ENCODE measurements around the gene GDF2.

The GDF2 gene

DNA sequence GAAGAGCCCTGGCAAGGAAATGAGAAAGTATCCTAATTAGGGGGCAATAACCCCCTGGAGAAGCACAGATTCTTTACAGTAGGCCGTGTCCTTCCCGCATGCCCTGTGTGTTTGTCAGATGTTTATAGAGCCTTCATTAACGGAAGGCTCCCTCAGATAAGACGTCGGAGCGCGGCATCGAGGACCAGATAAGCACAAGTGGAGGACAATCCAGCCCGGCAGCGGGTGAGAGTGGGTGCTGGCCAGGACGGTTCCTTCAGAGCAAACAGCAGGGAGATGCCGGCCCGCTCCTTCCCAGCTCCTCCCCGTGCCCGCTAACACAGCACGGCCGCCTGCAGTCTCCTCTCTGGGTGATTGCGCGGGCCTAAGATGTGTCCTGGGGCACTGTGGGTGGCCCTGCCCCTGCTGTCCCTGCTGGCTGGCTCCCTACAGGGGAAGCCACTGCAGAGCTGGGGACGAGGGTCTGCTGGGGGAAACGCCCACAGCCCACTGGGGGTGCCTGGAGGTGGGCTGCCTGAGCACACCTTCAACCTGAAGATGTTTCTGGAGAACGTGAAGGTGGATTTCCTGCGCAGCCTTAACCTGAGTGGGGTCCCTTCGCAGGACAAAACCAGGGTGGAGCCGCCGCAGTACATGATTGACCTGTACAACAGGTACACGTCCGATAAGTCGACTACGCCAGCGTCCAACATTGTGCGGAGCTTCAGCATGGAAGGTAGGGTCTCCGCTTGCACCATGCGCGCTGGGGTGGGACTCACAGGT is at the start of gene GDF2:
GDF2 (plus strand) TSS at position 155 of the 762 bp plus-strand sequence; CDS start at position 370, 215 bp downstream.
- no peak for DNase-seq (ENCODE audit: low spot score)

DNA sequence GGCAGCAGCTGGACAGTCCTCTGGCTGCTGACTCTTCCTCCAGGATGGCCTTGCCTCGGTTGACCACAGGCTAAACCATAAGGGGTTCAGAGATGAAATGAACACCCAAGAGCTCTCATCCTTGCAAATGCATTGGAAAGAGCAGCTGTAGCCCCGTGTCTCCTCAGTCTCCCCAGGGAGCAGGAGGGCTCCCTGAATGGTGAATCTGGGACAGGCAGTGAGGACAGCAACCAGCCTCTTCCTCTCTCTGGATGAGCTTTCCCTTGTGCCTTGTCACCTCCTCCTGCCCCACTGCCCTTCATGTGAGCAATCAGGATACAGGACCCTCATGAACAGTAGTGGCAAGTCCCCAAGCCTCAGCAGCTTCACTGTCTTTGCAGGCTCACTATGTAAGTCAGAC is 46.2 kb upstream of the GDF2 start:
- no peak for DNase-seq (ENCODE audit: low spot score)

- DNase-seq (ENCODE audit: low spot score), result no peak
These were observed 45.5 kb upstream of the GDF2 start for GRCh38 chr10:47276576-47277351.

DNA sequence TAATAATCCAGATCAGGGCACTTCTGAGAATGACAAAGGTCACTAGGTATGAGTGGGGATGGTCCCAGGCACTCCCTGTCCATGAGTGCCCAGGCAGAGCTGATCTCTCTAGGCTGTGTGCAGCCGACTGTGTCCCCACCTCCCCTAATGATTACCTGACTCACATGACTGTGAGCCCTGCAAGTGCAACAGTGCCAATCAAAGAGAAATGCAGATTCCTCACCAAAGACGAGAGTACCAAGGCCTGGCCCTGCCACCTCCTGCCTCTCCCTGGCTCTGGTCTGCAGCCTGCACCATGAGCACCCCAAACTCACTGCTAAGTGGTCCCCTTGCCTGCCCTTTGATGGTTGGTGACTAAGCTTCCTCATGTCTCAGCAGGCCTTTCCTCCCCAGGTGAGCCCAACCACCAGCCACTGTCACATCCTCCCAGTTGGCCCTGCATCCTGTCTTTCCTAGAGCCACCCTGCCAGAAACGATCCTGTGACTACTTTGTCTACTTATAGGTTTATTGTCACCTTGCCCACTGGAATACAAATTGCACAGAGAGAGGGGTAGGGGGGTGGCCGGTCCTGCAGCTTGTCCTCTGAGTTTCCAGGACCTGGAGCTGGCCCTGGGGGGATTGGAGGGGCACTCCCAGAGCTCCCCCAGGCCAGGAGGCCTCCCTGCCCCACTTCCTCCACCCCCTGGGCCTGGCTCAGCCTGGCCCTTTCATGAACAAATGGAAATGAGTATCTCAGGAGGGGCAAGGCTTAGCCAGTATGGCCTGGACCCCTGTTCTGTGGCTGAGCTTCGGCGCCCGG is 44.7 kb upstream of the GDF2 start:
- DNase-seq (ENCODE audit: low spot score), result no peak

DNA sequence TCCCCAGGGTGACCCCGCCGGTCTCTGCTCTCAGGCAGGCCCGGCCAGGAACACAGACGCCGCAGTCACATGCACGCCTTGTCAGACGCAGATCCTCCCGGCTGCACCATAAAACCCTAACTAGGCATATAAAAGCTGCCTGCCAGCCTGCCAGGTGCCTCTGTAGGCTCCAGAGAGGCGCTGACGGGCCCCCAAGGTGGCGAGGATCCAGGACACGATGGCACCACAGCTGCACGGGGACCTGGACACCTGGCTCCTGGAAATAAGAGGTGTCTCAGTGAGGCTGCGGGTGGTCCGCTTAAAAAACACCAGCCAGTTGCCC is 44.1 kb upstream of the GDF2 start:
- no peak for DNase-seq (ENCODE audit: low spot score)

DNA sequence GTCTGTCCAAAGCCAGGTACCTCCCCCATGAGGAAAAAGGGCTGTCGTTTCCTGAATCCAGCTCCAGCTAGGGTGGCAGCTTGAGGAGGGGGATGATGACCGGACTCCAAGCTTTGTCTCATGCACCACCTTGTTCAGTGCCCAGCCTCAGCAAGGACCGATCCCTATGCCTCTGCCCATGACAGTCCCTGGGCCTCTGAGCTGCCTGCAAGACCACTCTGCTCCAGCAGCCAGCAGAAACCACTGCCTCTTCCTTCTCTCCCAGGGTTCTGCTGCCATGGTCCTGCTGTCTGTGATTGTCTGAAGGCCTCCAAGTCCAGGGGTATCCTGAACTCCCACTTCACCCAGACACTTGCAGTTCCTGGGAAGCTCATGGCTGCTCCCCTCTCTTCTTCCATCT is 43.5 kb upstream of the GDF2 start:
- DNase-seq (ENCODE audit: low spot score), result no peak

DNA sequence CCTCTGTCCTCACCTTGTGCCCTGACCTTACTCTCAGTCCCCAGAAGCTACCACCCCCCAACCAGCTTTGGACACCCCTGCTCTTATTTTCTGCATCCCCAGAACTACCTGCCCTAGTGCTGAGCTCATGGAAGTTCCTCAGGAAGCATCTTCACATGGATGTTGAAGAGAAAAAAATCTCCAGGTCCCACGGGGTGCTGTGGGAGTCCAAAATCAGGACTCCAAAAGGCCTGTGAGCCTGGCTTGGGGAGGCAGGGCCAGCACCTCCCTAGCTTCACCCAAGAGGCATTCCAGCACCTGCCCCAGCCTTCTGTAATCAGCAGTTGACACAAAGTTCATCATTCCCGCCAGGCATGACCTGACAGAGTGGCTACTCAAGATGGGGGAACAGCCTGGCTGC is 43.0 kb upstream of the GDF2 start:
- DNase-seq (ENCODE audit: low spot score), result no peak

DNA sequence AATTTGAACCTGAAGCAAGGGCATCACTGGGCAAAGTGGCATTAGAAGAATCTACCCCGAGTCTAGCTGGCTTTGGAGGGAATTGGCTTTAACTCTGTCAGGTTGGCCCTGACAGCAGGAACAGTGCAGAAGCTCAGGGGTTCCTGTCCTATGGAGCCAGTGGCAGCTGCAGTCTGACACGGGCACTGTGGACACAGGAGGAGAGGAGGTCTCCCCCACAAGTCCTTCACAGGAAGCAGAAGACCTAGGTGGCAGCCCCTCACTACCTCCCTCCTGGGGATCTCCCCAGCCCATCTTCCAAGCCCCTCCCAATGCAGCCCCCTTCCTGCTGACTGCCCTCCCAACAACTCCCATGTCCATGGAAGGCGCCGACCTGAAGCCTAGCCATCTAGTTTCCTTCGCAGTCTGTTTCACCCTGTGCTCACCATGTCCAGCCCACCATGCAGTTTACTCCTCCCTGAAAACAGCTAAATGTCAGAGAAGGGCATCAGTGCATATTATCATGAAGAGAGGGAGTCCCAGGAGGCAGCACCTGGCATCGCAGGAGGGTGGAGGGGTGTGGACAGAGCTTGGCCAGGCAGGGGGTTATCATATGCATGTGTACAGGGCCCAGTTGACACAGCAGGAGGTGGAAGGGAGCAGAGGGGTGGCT is 40.1 kb upstream of the GDF2 start:
- no peak for DNase-seq (ENCODE audit: low spot score)

DNA sequence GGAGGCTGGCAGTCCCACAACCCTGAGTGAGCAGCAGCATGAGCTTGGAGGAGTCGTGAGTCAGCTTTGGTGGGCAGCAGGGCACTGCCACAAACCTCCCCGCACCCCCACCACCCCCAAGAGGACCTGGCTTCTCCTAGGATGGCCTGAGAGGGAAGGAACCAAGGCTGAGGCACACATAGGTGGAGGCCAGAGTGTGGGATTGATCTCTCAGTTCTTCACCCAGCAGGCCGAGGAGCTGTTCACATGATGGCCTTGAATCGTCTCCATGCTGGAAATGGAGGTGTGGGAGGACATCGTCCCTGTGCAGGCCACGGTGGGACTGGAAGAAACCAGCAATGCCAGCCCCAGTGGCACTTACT is 39.6 kb upstream of the GDF2 start:
- no peak for DNase-seq (ENCODE audit: low spot score)

DNA sequence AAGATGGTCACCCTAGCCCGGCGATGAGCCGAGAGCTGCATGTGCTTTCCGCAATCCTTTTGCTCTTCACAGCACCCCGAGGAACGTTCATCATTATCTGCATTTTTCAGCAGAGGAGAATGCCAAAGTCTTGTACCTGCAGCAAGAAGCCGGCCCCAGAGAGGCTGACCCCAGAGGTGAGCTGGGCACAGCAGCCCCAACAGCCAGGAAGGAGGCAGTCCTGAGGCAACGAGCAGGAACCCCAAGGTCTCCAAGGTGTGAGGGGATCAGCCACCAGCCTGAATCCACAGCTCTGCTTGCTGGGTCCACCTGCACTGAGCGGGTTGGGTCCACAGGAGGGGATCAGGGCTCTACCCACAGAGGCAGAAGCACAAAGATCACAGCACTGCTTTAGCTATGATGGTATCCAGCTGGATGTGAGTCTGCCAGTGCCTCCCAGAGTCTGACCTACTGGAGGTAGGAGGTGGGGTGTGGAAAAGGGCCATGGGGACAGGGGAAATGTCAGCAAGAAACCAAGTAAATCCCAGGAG is 39.1 kb upstream of the GDF2 start:
- DNase-seq (ENCODE audit: low spot score), result no peak

GRCh38 chr10:47283848-47284247 is 38.4 kb upstream of the GDF2 start:
- DNase-seq (ENCODE audit: low spot score), result no peak

GRCh38 chr10:47285381-47286115 is 36.7 kb upstream of the GDF2 start:
- DNase-seq (ENCODE audit: low spot score), result no peak

DNA sequence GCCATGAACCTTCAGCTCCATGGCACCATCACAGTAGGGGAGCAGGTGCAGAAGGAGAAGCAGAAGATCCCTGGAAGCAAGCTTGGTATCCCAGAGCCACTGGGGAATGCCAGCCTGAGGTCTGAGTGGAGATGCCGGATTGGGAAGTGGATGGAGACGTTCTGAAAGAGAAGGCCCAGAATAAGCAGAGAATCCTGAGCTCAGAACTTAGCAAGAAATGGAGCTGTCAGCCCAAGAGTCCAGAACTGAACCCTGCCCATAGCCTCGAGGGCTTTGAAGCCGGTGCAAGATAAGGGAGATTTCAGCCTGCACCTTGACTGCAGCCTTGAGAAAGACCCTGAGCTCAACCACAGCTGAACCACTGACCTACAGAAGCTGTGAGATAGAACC is 36.1 kb upstream of the GDF2 start:
- no peak for DNase-seq (ENCODE audit: low spot score)

- no peak for DNase-seq (ENCODE audit: low spot score)
These were observed 35.5 kb upstream of the GDF2 start for GRCh38 chr10:47286591-47287315.

GRCh38 chr10:47287365-47287802 is 34.9 kb upstream of the GDF2 start:
- no peak for DNase-seq (ENCODE audit: low spot score)

GRCh38 chr10:47287805-47288204 is 34.4 kb upstream of the GDF2 start:
- DNase-seq (ENCODE audit: low spot score), result no peak

- no peak for DNase-seq (ENCODE audit: low spot score)
These were observed 34.0 kb upstream of the GDF2 start for GRCh38 chr10:47288236-47288635.

DNA sequence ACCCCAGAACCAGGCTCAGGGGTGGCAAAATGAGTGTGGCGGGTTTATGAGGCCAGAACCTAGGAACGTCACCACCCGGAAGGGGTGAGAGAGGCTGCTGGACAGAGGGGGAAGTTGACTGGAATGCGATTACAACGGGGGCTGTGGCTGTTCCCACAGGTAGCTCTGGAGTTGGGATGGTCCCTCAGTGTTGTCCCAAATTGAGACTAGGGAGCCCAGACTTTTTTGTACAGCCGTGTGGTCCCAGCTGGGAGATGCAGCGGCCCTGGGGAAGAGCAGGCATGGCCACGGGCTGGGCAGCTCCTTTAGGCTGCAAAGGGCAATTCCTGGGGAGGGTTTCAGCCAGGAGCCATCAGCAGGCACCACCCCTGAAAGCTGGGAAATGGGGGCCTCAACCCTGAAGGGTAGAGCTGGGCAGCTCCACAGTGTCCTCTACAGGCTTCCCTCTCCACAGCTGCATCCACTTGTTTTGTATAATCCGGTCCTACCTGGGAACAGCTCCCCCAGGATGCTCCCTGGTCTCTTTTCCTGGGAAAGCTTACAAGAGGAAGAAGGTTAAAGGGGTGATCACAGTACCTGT is 33.2 kb upstream of the GDF2 start:
- DNase-seq (ENCODE audit: low spot score), result no peak

GRCh38 chr10:47289921-47290320 is 32.3 kb upstream of the GDF2 start:
- DNase-seq (ENCODE audit: low spot score), result no peak

GRCh38 chr10:47290338-47290737 is 31.9 kb upstream of the GDF2 start:
- DNase-seq (ENCODE audit: low spot score), result no peak
